K562 (cell line): ENCODE measurements around the gene GALE. TPM values are rescaled to one million over a fixed set of nuclear protein-coding genes. Genes with fewer than 3 reads are reported as not detected.

Experiments used
- ADNP ChIP-seq: fragments of 200-800 bp; sonication (Bioruptor generic); IDR thresholded peaks from 2 replicates; pipeline ENCODE4 v1.6.1; 2016; ENCODE audit warnings: missing genetic modification characterization, missing compliant biosample characterization
- CXXC5 ChIP-seq: fragments of 250-450 bp; sonication (Bioruptor Pico); IDR thresholded peaks from 2 replicates; pipeline ENCODE4 v1.8.0; 2022; ENCODE audit warnings: inconsistent platforms, mild to moderate bottlenecking, moderate library complexity
- GATAD2B ChIP-seq: fragments of 450-650 bp; IDR thresholded peaks from 2 replicates; pipeline ENCODE4 v1.6.1; 2017; ENCODE audit warnings: mild to moderate bottlenecking, borderline replicate concordance
- HDAC2 ChIP-seq: fragments of 450-650 bp; IDR thresholded peaks from 2 replicates; pipeline ENCODE4 v1.6.1; 2016; ENCODE audit warnings: mild to moderate bottlenecking
- KAT7 ChIP-seq: sonication (generic); formaldehyde crosslinking; IDR thresholded peaks from 2 replicates; pipeline ENCODE4 v1.8.0; 2022; ENCODE audit warnings: missing genetic modification reagents, mild to moderate bottlenecking, borderline replicate concordance
- MEF2D ChIP-seq: conservative IDR thresholded peaks from 2 replicates; pipeline ENCODE4 v1.6.1; 2016; ENCODE audit warnings: low read depth, missing genetic modification characterization, missing compliant biosample characterization
- MXI1 ChIP-seq: IDR thresholded peaks from 2 replicates; pipeline ENCODE4 v1.6.1; 2011; ENCODE audit warnings: low read depth, mild to moderate bottlenecking, improper control_type of control experiment, low read length
- SMARCC2 ChIP-seq: fragments of 450-650 bp; IDR thresholded peaks from 2 replicates; pipeline ENCODE4 v1.6.1; 2017; ENCODE audit warnings: antibody characterized with exemption, moderate library complexity, mild to moderate bottlenecking, low read depth
- TBP ChIP-seq: optimal IDR thresholded peaks from 2 replicates; pipeline ENCODE3; 2011; ENCODE audit warnings: low read depth, low read length, improper control_type of control experiment
- TCF7L2 ChIP-seq: fragments of 150-350 bp; IDR thresholded peaks from 2 replicates; pipeline ENCODE4 v1.6.1; 2016; ENCODE audit warnings: low read depth, mild to moderate bottlenecking, low read length, moderate library complexity
- UBTF ChIP-seq, 2 experiments: IDR thresholded peaks; 2 replicates each; pipeline ENCODE4 v1.6.1; 2012; ENCODE audit warnings: improper control_type of control experiment in 2 of 2, low read depth in 2 of 2, low read length in 2 of 2, borderline replicate concordance in 1 of 2
- polyA plus RNA-seq, 8 experiments: library from polyadenylated mRNA; depleted of rRNA in 4 of 8; stranded (reverse) in 5 of 8; unstranded in 3 of 8; fragments of >200 nt; fragmentation: Nextera tagmentation in 2 of 8; fragmentation: Illumina TruSeq in 1 of 8; extraction: Ambion mirVana in 2 of 8; extraction: Trizol in 1 of 8; gene quantifications; 2 replicates each; pipeline versions ENCODE4 v1.2.1 to v1.2.3, GENCODE V29; 2011 to 2014; ENCODE audit warnings: inconsistent platforms in 1 of 8, missing spikeins in 1 of 8
- total RNA-seq, 7 experiments: library from RNA; depleted of rRNA in 6 of 7; stranded (reverse); fragments of >200 nt in 6 of 7; fragmentation: Illumina TruSeq in 2 of 7; extraction: Trizol in 2 of 7; gene quantifications; 2 replicates each; pipeline versions ENCODE4 v1.2.1 to v1.2.3, GENCODE V29; 2011 to 2021; ENCODE audit warnings: low replicate concordance in 1 of 7
- TF ChIP-seq, protein P1 (sequence below), 2 experiments: fragments of 150-350 bp in 1 of 2; IDR thresholded peaks; 2 replicates each; pipeline ENCODE4 v1.6.1; 2012 to 2016; ENCODE audit warnings: low read depth in 2 of 2, low read length in 2 of 2, mild to moderate bottlenecking in 1 of 2, moderate library complexity in 1 of 2
- TF ChIP-seq, protein P2 (sequence below), 2 experiments: fragments of 450-650 bp; conservative IDR thresholded peaks; 2 replicates each; pipeline ENCODE4 v1.6.1; 2017; ENCODE audit warnings: mild to moderate bottlenecking in 2 of 2, moderate library complexity in 2 of 2
- TF ChIP-seq, protein P3 (sequence below): IDR thresholded peaks from 2 replicates; pipeline ENCODE4 v1.6.1; 2012; ENCODE audit warnings: low read depth, low read length, improper control_type of control experiment, borderline replicate concordance

GALE gene
- total and polyA plus RNA-seq, 9 of the 15 experiments (the other 6 are each of a cell fraction or from before 2014, with no cell fraction given), result 8.4 to 139 (median 88.3) TPM

DNA sequence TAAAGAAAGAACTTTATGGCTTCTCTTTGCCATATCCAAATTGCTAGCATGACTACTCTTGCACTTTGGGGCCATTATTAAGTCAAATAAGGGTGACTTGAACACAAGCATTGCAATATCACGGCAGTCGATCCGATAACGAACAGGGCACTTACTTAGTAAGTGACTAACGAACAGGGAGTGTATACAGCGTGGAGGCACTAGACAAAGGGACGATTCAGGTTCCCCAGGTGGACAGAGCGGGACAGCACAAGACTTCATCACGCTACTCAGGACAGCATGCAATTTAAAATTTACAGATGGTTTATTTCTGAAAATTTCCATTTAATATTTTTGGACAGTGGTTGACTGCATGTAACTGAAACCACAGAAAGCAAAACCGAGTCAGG lies 27.7 kb downstream of the GALE start (continued):
- no peak for TF ChIP-seq UBTF (IDR thresholded peaks at IDR 0.05; ENCODE audit: borderline replicate concordance in 1 of 2, low read depth in 2 of 2, low read length in 2 of 2)
- 0 out of 2 replicates have a peak, but pooled peaks have one; percentile 12 for TF ChIP-seq SMARCC2
- no peak for TF ChIP-seq CXXC5 (CRISPR knock-in tag)
- TF ChIP-seq MXI1, result no peak
- TF ChIP-seq KAT7 (CRISPR knock-in tag), result no peak
- TF ChIP-seq HDAC2, result no peak
- TF ChIP-seq, protein P1, sequence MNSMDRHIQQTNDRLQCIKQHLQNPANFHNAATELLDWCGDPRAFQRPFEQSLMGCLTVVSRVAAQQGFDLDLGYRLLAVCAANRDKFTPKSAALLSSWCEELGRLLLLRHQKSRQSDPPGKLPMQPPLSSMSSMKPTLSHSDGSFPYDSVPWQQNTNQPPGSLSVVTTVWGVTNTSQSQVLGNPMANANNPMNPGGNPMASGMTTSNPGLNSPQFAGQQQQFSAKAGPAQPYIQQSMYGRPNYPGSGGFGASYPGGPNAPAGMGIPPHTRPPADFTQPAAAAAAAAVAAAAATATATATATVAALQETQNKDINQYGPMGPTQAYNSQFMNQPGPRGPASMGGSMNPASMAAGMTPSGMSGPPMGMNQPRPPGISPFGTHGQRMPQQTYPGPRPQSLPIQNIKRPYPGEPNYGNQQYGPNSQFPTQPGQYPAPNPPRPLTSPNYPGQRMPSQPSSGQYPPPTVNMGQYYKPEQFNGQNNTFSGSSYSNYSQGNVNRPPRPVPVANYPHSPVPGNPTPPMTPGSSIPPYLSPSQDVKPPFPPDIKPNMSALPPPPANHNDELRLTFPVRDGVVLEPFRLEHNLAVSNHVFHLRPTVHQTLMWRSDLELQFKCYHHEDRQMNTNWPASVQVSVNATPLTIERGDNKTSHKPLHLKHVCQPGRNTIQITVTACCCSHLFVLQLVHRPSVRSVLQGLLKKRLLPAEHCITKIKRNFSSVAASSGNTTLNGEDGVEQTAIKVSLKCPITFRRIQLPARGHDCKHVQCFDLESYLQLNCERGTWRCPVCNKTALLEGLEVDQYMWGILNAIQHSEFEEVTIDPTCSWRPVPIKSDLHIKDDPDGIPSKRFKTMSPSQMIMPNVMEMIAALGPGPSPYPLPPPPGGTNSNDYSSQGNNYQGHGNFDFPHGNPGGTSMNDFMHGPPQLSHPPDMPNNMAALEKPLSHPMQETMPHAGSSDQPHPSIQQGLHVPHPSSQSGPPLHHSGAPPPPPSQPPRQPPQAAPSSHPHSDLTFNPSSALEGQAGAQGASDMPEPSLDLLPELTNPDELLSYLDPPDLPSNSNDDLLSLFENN (IDR thresholded peaks at IDR 0.05; ENCODE audit: low read depth in 2 of 2, low read length in 2 of 2), result no peak
- TF ChIP-seq, protein P2, sequence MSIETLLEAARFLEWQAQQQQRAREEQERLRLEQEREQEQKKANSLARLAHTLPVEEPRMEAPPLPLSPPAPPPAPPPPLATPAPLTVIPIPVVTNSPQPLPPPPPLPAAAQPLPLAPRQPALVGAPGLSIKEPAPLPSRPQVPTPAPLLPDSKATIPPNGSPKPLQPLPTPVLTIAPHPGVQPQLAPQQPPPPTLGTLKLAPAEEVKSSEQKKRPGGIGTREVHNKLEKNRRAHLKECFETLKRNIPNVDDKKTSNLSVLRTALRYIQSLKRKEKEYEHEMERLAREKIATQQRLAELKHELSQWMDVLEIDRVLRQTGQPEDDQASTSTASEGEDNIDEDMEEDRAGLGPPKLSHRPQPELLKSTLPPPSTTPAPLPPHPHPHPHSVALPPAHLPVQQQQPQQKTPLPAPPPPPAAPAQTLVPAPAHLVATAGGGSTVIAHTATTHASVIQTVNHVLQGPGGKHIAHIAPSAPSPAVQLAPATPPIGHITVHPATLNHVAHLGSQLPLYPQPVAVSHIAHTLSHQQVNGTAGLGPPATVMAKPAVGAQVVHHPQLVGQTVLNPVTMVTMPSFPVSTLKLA (conservative IDR thresholded peaks at IDR 0.05), result 0 out of 4 replicates have a peak, but pooled peaks of 1 of the 2 experiments have one; percentile 6
- TF ChIP-seq, protein P3, sequence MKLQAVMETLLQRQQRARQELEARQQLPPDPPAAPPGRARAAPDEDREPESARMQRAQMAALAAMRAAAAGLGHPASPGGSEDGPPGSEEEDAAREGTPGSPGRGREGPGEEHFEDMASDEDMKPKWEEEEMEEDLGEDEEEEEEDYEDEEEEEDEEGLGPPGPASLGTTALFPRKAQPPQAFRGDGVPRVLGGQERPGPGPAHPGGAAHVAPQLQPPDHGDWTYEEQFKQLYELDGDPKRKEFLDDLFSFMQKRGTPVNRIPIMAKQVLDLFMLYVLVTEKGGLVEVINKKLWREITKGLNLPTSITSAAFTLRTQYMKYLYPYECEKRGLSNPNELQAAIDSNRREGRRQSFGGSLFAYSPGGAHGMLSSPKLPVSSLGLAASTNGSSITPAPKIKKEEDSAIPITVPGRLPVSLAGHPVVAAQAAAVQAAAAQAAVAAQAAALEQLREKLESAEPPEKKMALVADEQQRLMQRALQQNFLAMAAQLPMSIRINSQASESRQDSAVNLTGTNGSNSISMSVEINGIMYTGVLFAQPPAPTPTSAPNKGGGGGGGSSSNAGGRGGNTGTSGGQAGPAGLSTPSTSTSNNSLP, result 0 out of 2 replicates have a peak, but pooled peaks have one; percentile 10
- TF ChIP-seq TBP, result no peak
- TF ChIP-seq TCF7L2, result 0 out of 2 replicates have a peak, but pooled peaks have one; percentile 28
- TF ChIP-seq ADNP (tag), result peak; percentile 33; the same call in 1 of the 2 replicates
- no peak for TF ChIP-seq GATAD2B
- no peak for TF ChIP-seq MEF2D (tag)
- TF ChIP-seq, all 486 proteins: peak for 8
